HPDE6-E6E7 (cell line): ENCODE data around the gene ADAM15.

Source experiments
- DNase-seq: peaks from one replicate; pipeline ENCODE4 v3.0.0; 2011; ENCODE audit warnings: missing footprints; ENCODE audit errors: extremely low spot score

Gene ADAM15

DNA sequence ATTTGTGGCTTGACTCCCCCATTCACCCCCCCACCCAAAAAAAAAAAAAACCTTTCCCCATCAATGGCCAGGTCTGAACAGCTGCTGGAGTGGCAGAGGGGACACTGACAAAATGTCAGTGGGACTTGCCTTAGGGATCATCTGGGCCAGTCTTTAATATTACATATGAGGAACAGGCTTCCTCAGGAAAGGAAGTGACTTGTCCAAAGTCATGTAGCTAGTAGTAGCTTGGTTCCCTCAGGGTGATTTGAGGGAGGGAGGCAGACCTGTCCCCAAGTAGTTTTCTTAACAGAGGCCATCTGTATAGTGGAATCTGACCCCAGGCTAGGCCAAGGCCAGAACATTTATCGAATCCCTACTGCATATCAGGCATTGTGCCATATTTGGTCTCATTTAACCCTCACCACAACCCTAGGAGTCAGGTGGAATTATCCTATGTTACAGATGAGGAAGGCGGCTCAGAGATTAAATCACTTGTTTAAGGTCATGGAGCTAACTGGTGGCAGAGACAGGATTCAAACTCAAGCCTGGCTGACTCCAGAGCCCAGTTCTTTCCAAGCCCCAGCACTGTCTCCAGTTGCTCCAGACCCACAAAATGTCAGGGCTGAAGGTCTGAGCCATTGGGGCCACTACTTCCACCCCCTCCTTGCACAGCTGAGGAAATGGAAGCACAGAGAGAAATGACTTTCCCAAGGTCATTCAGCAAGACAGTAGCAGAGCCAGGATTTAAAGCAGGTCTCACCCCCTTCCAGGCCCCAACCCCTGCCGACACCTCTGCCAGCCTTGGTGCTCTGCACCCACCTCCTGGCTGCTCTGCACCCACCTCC, 38.1 kb upstream of the ADAM15 start:
- DNase-seq = no peak

DNA sequence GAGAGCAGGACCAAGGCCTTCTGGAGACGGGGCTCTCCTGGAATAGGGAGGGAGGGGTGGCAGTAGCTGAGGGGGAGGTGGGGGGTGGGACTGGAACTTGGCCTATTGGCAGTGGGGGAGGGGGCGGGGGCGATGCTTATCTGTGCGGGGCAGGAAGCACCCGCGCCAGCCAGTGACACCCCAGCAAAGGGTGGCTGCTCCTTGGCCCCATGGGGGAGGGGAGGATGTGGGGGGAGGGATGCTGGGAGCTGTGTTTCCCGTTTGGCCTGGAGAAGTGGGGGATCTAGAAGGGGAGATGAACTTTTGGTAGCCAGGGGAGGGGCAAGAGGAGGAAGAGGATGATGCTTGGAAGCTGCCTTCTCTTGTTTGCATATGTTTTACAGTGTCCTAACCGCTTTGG, 37.5 kb upstream of the ADAM15 start:
- no peak for DNase-seq

DNA sequence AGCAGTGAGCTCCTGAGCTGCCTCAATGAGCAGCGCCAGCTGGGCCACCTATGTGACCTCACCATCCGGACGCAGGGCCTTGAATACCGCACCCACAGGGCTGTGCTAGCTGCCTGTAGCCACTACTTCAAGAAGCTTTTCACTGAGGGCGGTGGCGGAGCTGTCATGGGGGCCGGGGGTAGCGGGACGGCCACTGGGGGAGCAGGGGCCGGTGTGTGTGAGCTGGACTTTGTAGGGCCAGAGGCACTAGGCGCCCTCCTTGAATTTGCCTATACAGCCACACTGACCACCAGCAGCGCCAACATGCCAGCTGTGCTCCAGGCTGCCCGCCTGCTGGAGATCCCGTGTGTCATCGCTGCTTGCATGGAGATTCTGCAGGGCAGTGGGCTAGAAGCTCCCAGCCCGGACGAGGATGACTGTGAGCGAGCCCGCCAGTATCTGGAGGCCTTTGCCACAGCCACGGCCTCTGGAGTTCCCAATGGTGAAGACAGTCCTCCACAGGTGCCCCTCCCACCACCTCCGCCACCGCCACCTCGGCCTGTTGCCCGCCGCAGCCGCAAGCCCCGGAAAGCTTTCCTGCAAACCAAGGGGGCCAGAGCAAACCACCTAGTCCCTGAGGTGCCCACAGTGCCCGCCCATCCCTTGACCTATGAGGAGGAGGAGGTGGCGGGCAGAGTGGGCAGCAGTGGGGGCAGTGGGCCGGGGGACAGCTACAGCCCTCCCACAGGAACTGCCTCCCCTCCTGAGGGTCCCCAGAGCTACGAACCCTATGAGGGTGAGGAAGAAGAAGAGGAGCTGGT, 36.2 kb upstream of the ADAM15 start:
- no peak for DNase-seq

DNA sequence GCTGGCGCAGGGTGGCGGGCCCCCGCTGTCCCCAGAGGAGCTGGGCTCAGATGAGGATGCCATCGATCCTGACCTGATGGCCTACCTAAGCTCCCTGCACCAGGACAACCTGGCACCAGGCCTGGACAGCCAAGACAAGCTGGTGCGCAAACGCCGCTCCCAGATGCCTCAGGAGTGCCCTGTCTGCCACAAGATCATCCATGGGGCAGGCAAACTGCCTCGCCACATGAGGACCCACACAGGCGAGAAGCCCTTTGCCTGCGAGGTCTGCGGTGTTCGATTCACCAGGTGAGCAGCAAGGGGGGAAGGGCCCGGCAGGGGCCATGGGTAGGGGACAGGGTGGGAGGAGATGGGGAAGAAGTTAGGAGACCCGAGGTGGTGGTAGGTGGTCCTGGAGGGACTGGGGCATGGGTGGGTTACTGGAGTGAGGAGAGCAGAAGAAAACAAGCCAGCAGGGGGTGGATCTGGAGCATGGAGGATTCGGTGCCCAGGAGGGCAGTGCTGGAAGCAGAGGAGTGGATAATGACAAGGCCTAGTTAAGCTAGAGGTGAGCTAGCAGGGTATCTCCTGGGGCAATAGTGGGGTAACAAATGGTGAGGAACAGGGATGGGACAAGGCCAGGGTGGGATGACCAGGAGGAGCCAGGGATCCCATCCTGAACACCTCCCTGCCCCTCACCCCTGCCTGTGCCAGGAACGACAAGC, 35.4 kb upstream of the ADAM15 start:
- no peak for DNase-seq

DNA sequence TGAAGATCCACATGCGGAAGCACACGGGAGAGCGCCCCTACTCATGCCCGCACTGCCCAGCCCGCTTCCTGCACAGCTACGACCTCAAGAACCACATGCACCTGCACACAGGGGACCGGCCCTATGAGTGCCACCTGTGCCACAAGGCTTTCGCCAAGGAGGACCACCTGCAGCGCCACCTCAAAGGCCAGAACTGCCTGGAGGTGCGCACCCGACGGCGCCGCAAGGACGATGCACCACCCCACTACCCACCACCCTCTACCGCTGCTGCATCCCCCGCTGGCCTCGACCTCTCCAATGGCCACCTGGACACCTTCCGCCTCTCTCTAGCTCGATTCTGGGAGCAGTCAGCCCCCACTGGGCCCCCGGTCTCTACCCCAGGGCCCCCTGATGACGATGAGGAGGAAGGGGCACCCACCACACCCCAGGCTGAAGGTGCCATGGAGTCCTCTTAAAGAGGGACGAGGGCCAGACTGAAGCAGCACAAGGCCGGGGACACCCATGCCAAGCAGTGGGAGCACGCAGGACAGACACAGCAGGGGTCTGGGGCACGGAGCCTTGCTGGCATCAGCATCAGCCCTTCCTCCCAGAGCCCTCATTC, 34.8 kb upstream of the ADAM15 start:
- DNase-seq = no peak

DNA sequence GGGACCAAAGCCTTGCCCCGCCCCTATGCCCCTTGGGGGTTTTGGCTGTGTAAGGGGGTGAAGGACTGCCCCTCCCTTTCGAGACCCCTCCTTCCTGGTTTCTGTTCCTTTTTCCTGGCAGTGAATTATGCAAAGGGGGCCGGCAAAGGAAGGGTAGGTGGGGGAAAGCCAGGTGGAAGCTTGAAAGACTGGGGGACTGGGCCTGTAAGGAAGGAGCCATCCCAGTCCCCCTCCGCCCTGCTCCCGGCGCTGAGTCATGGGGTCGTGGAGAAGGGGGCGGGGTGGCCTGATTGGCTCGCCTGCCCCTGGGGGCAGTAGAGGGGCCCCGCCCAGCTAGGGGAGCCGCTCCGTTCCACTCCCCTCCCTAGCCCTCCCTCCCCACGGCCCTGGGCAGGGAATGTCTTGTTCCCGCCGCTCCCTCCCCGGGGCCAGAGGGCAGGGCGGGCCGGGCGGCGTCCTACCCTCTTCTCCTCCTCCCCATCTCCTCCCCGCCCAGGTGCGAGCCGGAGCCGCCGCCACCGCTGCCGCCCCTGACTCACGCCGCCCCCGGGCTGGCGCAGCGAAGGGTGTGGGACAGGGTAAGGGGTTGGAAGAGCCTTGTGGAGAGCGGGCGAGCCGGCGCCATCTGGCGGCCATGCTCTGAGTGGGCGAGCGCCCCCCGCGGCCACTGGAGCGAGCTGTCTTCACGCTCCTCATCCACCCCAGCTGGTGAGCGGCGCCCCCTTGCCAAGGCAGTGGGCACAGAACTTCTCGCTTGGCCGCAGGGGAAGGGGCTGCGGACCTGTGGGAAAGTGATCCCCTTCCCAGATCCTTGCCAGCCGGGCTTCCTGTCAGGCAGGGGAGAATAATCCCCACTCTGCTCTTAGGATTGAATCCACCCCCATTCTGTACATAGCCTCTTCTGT, 33.8 kb upstream of the ADAM15 start:
- peak; percentile 95 for DNase-seq

DNA sequence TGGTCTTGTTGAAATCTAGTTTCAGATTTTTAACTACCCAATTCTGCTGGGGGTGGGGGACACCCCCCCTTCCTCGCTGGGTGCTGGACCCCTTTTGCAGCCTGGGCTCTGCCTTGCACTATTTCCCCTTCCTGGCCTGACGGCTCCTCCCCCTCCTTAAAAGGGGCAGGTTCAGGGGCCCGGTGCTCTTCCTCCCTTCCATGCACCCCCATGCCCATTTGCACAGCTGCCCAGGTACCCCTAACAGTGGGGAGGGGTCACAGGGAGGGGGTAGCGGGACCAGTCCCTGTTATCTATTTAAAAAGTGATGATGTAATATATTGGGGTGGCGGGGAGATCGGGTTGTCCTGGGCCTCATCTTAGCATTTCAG, 33.2 kb upstream of the ADAM15 start:
- DNase-seq = no peak

DNA sequence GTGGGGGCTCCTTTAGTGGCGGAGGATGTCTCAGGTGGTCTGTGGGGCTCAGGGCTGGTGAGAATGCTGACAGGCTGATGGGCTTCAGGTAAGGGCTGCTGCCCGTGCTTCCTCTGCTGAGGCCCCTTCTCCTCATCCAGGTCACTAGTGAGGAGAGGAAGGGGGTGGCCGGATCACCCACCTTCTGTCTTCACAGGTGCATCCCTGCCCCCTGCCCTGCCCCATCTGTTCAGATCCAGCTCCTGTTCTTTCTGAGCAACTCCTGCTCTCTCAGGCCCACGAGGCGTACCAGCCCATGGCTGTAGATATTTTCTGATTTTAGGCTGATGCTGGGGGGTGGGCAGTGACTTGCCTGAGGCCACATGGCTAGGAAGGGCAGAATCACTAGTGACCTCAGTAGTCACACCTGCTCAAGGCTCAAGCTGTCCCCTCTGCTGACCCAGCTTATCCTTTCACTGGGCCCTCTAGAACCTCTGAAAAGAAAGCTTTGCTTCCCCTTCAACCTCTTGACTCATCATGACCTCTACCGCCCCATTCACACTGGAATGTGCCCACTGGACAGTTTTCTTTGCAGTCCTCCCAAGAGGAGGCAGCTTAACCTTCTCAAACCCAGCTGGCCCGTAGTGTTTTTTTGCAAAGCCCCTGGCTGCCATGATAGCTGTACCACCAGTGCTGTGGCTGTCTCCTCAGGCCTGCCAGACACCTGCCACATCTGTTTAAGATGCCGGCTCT, 32.3 kb upstream of the ADAM15 start:
- DNase-seq = no peak

DNA sequence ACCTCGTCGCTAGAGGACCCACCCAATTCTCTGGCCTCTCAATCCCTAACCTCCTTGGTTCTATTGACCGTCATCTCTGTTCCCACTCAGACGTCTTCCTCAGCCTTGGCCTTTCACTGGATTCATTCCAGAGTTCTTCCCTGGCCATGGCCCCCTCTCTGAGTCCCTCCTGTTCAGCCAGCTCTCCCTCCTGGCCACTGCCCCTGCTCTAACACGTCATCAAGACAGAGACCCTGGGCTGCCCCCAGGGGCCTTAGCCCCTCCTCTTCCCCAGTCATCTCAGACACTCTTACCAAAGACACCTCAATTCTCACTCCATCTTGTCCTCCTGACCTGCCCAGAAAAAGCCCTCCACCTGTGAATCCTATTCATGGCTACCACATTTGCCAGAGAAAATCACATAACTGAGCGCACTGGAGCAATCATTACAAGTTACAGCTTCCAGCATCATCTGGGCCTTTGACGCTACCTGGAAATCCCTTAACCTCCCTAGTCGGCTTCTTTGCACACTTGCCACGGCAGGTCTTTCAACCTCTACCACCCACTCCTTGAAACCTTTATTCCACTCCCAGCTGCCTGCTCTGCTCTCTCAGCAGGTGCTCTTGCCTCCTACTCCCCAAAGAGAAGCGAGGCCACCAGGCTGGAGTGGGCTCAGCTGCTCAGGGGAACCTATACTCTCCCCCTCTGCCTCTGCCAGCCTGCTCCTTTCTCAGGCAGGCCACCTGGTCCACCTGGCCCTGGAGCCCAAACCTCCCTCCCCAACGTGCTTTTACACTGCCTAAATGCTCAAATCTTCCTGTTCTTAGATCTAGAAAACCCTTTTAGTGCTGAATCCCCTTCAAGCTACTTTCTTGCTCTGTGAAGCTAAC, 31.5 kb upstream of the ADAM15 start:
- no peak for DNase-seq

DNA sequence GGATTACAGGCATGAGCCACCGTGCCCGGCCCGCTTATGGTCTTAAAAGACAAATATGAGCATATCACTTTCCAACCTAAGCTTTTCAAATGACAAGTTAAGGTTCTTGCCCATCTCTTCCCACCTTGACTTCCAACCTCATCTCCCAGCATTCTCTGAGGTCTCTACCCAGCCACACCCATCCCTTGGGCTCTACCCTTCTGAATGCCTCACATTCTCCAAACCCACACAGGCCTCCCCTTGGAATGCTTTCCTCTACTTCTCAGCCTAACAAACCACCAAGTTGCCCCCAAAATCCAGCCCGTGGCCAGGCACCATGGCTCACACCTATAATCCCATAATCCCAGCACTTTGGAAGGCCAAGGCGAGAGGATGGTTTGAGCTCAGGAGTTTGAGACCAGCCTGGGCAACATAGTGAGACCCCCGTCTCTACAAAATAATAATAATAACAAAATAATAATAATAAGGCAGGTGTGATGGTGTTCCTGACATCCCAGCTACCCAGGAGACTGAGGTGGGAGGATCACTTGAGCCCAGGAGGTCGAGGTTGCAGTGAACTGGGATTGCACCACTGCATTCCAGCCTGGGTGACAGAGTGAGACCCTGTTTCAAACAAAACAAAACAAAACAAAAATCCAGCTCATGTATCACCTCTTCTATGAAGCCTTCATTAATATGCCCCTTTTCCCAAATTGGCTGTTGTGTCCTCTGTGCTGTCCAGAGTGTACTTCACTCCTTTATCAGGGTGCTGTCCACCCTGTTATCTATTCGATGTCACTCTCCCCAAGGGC, 28.8 kb upstream of the ADAM15 start:
- no peak for DNase-seq

DNA sequence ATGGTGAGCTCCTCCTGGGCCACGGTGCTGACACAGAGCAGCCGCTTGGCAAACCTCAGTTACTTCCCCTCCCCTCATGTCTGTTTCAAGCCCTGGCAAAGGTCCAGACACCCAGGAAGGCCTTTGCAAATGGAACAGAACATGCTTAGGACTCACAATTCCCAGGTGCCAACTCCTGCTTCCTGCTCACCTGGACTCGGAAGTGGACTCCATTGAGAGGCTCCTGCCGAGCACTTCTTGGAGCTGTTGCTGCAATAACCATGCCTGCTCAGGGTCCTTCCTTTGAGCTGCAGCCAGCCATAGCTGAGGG, 28.2 kb upstream of the ADAM15 start:
- DNase-seq = no peak

DNA sequence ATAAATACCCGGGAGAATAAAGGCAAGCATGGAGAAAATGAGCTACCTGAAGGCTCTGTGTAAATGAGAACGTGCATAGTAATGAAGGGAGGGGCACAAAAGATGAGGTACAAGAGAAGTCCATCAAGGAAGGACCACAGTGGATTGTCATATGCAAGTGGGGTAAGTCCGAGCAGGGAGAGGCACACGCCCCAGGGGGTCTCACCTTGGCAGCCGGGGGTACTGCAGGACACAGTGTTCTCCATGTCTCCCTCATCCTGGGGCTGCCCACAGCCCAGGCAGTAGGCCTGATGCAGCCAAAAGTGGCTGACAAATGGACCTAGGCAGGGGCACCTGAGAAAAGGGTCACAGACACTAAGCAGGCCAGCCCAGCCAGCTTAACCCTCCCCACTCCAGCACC, 27.5 kb upstream of the ADAM15 start:
- DNase-seq = no peak

DNA sequence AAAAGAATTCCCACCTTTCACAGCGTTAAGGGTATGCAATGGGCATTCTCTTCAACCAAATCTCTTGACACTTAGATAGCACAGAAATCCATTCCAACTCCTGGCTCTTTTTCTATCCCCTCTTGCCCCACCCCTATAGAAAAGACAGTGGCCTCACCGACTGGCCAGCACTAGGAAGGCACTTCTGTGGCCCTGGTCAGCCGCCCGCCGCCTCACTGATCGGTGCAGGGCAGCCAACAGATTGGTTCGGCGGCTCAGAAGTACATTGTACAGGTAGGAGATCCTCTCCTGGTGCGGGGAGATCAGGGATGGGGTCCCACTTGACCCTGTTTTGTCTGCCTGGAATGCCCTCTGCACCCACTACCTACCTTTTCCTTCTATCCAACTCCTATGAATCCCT, 26.8 kb upstream of the ADAM15 start:
- DNase-seq = no peak

DNA sequence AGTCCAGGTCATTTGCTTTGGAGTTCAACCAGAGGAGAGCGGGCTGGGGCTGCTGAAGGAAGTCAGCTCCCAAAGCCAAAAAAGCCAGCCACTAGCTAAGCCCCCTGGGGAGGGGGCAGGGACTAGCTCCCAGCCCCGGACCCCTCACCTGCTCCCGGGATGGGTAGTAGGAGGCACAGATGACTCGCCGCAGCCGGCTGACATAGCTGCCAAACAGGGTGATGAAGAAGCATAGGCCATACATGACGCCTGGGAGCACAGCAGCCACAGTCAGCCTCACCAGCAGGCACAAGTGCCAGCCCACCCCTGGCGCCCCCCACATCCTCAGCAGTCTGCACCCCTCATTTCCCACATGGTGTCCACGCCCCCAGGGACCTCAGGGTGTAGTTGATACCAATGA, 25.0 kb upstream of the ADAM15 start:
- DNase-seq = no peak

DNA sequence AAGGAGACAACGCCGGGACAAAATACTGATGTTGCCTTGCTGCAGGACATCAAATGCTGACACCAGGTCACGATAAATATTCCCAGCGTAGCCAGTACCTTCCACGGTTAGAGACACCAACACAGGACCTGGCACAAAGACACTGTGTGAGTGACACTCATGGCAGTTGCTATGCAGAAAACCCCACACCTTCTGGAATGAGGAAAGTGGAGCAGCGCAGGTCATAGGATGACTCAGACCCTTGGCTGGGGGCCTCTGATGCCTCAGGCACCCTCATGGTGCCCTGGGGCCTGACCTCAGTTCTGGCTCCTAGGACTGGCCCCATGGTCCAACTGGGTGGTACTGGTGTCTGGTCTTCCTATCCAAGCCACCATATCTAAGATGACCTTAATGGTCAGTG, 24.5 kb upstream of the ADAM15 start:
- DNase-seq = peak; percentile 63

DNA sequence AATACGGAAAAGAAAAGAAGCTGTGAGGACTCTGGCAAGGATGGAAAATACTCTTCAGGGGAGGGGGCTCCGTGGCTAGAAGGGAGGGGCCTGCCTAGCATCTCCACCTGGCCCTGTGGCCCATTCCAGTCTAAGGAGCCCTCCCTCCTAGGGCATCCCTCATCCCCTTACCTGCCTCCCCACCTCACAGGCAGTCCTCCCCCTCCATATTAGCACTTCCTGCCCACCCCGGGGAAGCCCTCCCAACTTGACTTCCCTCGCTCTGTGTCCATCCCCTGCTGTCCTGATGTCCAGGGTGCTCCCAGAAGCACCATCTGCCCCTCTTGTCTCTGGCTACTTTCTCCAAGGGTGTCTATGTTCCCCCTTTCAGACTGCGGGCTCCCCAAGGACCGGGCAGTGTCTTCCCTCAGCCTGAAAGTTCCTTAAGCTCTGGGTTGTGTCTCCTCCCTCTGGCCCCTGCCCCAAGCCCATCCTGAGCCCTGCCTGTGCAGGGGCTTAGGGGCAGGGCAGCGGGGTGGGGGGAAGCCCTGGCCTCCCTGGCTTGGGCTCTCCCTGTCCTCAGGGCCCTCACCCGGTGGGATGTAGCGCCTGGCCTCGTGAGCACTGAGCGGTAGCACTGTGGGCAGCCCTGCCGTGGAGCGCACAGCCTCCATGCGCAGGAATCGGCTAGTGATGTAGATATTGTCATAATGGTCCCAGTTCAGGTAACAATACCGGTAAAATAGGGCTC, 21.4 kb upstream of the ADAM15 start:
- DNase-seq = no peak

DNA sequence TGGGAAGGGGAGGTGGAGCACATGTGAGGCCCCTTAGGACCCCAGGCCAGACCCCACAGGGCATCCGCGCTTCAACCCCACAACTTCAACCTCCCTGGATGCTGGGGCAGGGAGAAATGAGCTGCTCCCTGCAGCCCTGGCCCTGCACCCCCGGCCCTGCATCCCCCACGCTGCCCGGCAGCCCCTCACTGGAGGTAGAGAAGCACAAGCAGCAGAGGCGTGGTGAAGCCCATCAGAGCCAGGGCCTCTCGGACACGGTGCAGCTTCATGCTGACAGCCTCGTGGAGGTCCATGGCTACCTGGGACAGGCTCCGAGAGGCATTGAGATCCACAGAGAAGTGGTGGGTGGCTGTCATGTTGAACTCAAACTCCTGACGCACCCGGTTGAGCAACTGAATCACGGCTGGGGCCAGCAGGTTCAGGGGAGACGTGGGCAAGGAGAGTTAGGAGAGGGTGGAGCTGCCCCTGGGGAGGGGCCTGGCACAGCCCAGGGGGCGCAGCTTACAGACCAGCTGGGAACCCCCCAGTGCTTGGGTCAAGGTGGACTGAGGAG, 20.8 kb upstream of the ADAM15 start:
- no peak for DNase-seq

DNA sequence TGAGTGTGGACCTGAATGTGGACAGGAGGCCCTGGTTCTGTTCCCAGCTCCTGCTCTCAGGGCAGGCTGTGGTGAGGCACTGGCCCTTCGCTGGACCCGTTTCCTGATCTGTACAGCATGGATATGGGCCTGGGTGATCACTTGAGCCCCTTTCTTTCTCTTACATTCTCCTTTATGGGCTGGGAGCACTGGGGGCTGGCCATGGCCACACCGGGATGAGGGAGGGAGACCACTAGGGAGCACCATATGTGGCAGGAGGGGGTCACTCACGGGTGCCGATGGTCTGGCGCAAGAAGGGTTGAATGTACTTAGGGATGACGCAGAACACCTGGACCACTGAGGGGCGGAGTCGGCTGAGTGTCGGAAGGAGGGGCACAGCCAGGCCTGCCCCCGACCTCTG, 20.2 kb upstream of the ADAM15 start:
- no peak for DNase-seq
